Astrocyte (in vitro differentiated cells and primary cell): ENCODE results near the gene SMC1B. TPM values are rescaled to one million over a fixed set of nuclear protein-coding genes. Genes with fewer than 3 reads are reported as not detected.

Source experiments
- DNase-seq: peaks from one replicate; pipeline ENCODE4 v3.0.0-alpha.2; 2010; ENCODE audit warnings: low read depth
- FAIRE-seq: peaks from 2 replicates; lab custom pipeline; 2011; peaks lifted over from hg19 to GRCh38; lab: Jason Lieb, UNC
- H2AFZ ChIP-seq: 2 replicates; pipeline ENCODE4 v1.6.0; 2012; ENCODE audit warnings: low read depth, low read length, inconsistent platforms
- H3K27ac ChIP-seq: 2 replicates; pipeline ENCODE4 v1.5.1; 2011; ENCODE audit warnings: low read depth, low read length, inconsistent platforms
- H3K27me3 ChIP-seq: 2 replicates; pipeline ENCODE4 v1.6.0; 2011; ENCODE audit warnings: low read length, inconsistent platforms; ENCODE audit not compliant: insufficient read depth
- H3K36me3 ChIP-seq: 2 replicates; pipeline ENCODE4 v1.5.1; 2011; ENCODE audit warnings: low read length, inconsistent platforms; ENCODE audit not compliant: insufficient read depth
- H3K4me1 ChIP-seq: 2 replicates; pipeline ENCODE4 v1.5.1; 2011; ENCODE audit warnings: low read length, inconsistent platforms; ENCODE audit not compliant: insufficient read depth
- H3K4me2 ChIP-seq: 2 replicates; pipeline ENCODE4 v1.6.0; 2012; ENCODE audit warnings: low read length, inconsistent platforms
- H3K4me3 ChIP-seq: 2 replicates; pipeline ENCODE4 v1.5.1; 2011; ENCODE audit warnings: low read depth, mild to moderate bottlenecking, low read length, inconsistent platforms; ENCODE audit not compliant: insufficient read depth
- H3K79me2 ChIP-seq: 2 replicates; pipeline ENCODE4 v1.6.0; 2012; ENCODE audit warnings: mild to moderate bottlenecking, low read length, inconsistent platforms; ENCODE audit not compliant: insufficient read depth
- H3K9ac ChIP-seq: 2 replicates; pipeline ENCODE4 v1.6.0; 2012; ENCODE audit warnings: mild to moderate bottlenecking, low read length, inconsistent platforms
- H3K9me3 ChIP-seq: 2 replicates; pipeline ENCODE4 v1.5.1; 2012; ENCODE audit warnings: low read depth, mild to moderate bottlenecking, low read length, inconsistent platforms; ENCODE audit not compliant: insufficient read depth
- H4K20me1 ChIP-seq: 2 replicates; pipeline ENCODE4 v1.6.0; 2012; ENCODE audit warnings: low read length, inconsistent platforms; ENCODE audit not compliant: insufficient read depth
- H3K27ac Mint-ChIP-seq: one replicate; pipeline ENCODE4 v1.8.0; 2021; ENCODE audit warnings: mild to moderate bottlenecking, mixed read lengths; ENCODE audit not compliant: unreplicated experiment
- H3K27me3 Mint-ChIP-seq: one replicate; pipeline ENCODE4 v1.8.0; 2021; ENCODE audit warnings: low read depth, mixed read lengths; ENCODE audit not compliant: unreplicated experiment
- H3K36me3 Mint-ChIP-seq: one replicate; pipeline ENCODE4 v1.8.0; 2021; ENCODE audit warnings: low read depth, mixed read lengths; ENCODE audit not compliant: unreplicated experiment
- H3K4me1 Mint-ChIP-seq: one replicate; pipeline ENCODE4 v1.8.0; 2021; ENCODE audit warnings: low read depth, mixed read lengths; ENCODE audit not compliant: unreplicated experiment
- H3K4me3 Mint-ChIP-seq: one replicate; pipeline ENCODE4 v1.8.0; 2021; ENCODE audit warnings: mild to moderate bottlenecking, moderate library complexity, mixed read lengths; ENCODE audit not compliant: unreplicated experiment
- H3K9me3 Mint-ChIP-seq: one replicate; pipeline ENCODE4 v1.8.0; 2021; ENCODE audit warnings: mild to moderate bottlenecking, mixed read lengths; ENCODE audit not compliant: unreplicated experiment
- CTCF ChIP-seq: IDR thresholded peaks from 2 replicates; pipeline ENCODE4 v1.5.1; 2011; ENCODE audit warnings: low read depth, mild to moderate bottlenecking, inconsistent platforms, low read length, moderate library complexity; ENCODE audit not compliant: insufficient read depth
- EZH2 ChIP-seq: IDR thresholded peaks from 2 replicates; pipeline ENCODE4 v1.6.1; 2012; ENCODE audit warnings: mild to moderate bottlenecking, low read length, inconsistent platforms; ENCODE audit not compliant: insufficient read depth
- total RNA-seq: library from RNA; stranded (reverse); gene quantifications from 2 replicates; pipeline ENCODE4 v1.2.1, GENCODE V29; 2021

The SMC1B gene
- total RNA-seq, 1 donor from 2014 or later: not detected

GRCh38 chr22:45318558-45319323 lies 94.7 kb downstream of the SMC1B start:
- Histone ChIP-seq H3K9me3 (no peaks in the 10 kb centered on the region), H3K4me2 (peak overlapping the region; percentile 76), H3K4me3 (peak overlapping the region; percentile 20), H3K36me3 (peaks cover 11% of the 10 kb centered on the region), H3K79me2 (peaks cover 66% of the 10 kb centered on the region), H4K20me1 (peaks cover 16% of the 10 kb centered on the region), H3K4me1 (peaks cover 26% of the 10 kb centered on the region), H3K9ac (peak overlapping the region; percentile 64), H3K27me3 (no peaks in the 10 kb centered on the region), H2AFZ (peak overlapping the region; percentile 36), H3K27ac (peak overlapping the region; percentile 81)
- Mint-ChIP-seq H3K27me3 (no peaks in the 10 kb centered on the region), H3K36me3 (peaks cover 5% of the 10 kb centered on the region), H3K9me3 (no peaks in the 10 kb centered on the region), H3K4me3 (peak overlapping the region; percentile 20), H3K27ac (peak overlapping the region; percentile 98), H3K4me1 (peaks cover 26% of the 10 kb centered on the region)
- no peak for TF ChIP-seq CTCF
- no peak for TF ChIP-seq EZH2
- FAIRE-seq (peak; percentile 13), DNase-seq (peak; percentile 68)

GRCh38 chr22:45318168-45318557 lies 95.2 kb downstream of the SMC1B start:
- H3K27ac Mint-ChIP-seq: peak overlapping the region; percentile 98
- peaks cover 6% of the 10 kb centered on the region for H3K36me3 ChIP-seq
- peak overlapping the region; percentile 20 for H3K4me3 Mint-ChIP-seq
- H3K4me2 ChIP-seq: peak overlapping the region; percentile 76
- no peaks in the 10 kb centered on the region for H3K9me3 ChIP-seq
- H3K9me3 Mint-ChIP-seq: no peaks in the 10 kb centered on the region
- peak overlapping the region; percentile 38 for H2AFZ ChIP-seq
- no peaks in the 10 kb centered on the region for H3K27me3 Mint-ChIP-seq
- H4K20me1 ChIP-seq: peaks cover 13% of the 10 kb centered on the region
- peak overlapping the region; percentile 81 for H3K27ac ChIP-seq
- peaks cover 25% of the 10 kb centered on the region for H3K4me1 Mint-ChIP-seq
- peak overlapping the region; percentile 20 for H3K4me3 ChIP-seq
- peaks cover 3% of the 10 kb centered on the region for H3K36me3 Mint-ChIP-seq
- H3K27me3 ChIP-seq: no peaks in the 10 kb centered on the region
- peaks cover 66% of the 10 kb centered on the region for H3K79me2 ChIP-seq
- H3K4me1 ChIP-seq: peaks cover 26% of the 10 kb centered on the region
- FAIRE-seq: peak; percentile 63
- peak; percentile 91 for DNase-seq
- TF ChIP-seq EZH2: no peak
- no peak for TF ChIP-seq CTCF
- H3K9ac ChIP-seq: peak overlapping the region; percentile 64
